DND-41 (cell line): ENCODE measurements around the gene FTO.

ENCODE experiments used
- ATAC-seq: fragments of 200-7000 bp; cut with Tn5 transposase; 3 replicates; pipeline ENCODE4 v1.9.1; 2021; ENCODE audit warnings: low read depth; ENCODE audit not compliant: insufficient read depth
- DNase-seq: peaks from one replicate; pipeline ENCODE4 v3.0.0-alpha.2; 2020
- H2AFZ ChIP-seq: 2 replicates; pipeline ENCODE4 v1.6.0; 2012; ENCODE audit warnings: low read depth, low read length
- H3K27ac ChIP-seq: 2 replicates; pipeline ENCODE4 v1.5.1; 2012; ENCODE audit warnings: low read length, inconsistent platforms
- H3K27me3 ChIP-seq: fragments of 200-600 bp; sonication (generic); 2 replicates; pipeline ENCODE4 v1.6.0; 2012; ENCODE audit warnings: low read length, mild to moderate bottlenecking, inconsistent platforms; ENCODE audit not compliant: insufficient read depth, poor library complexity
- H3K36me3 ChIP-seq: 2 replicates; pipeline ENCODE4 v1.5.1; 2012; ENCODE audit warnings: low read length, inconsistent platforms; ENCODE audit not compliant: insufficient read depth
- H3K4me1 ChIP-seq: 2 replicates; pipeline ENCODE4 v1.5.1; 2012; ENCODE audit warnings: mild to moderate bottlenecking, low read length; ENCODE audit not compliant: insufficient read depth
- H3K4me2 ChIP-seq: 2 replicates; pipeline ENCODE4 v1.6.0; 2012; ENCODE audit warnings: mild to moderate bottlenecking, moderate library complexity, low read length, inconsistent platforms; ENCODE audit not compliant: insufficient read depth
- H3K4me3 ChIP-seq, 2 experiments: fragments of 200-600 bp in 1 of 2; shearing (Covaris generic) in 1 of 2; 2 replicates each; pipeline ENCODE4 v1.5.1; 2012 to 2016; ENCODE audit warnings: inconsistent platforms in 2 of 2, low read length in 2 of 2, mild to moderate bottlenecking in 2 of 2, low read depth in 1 of 2, moderate library complexity in 1 of 2
- H3K79me2 ChIP-seq: 2 replicates; pipeline ENCODE4 v1.6.0; 2012; ENCODE audit warnings: low read length, inconsistent platforms; ENCODE audit not compliant: insufficient read depth
- H3K9ac ChIP-seq: 2 replicates; pipeline ENCODE4 v1.6.0; 2012; ENCODE audit warnings: low read depth, mild to moderate bottlenecking, inconsistent platforms, low read length, moderate library complexity
- H3K9me3 ChIP-seq: 2 replicates; pipeline ENCODE4 v1.5.1; 2012; ENCODE audit warnings: low read length, moderate library complexity, mild to moderate bottlenecking, inconsistent platforms; ENCODE audit not compliant: insufficient read depth, severe bottlenecking
- H4K20me1 ChIP-seq: 2 replicates; pipeline ENCODE4 v1.6.0; 2012; ENCODE audit warnings: low read length; ENCODE audit not compliant: insufficient read depth
- EZH2 ChIP-seq: IDR thresholded peaks from 3 replicates; pipeline ENCODE4 v1.6.1; 2012; ENCODE audit warnings: borderline replicate concordance, low read depth, mild to moderate bottlenecking, moderate library complexity, low read length, inconsistent platforms; ENCODE audit not compliant: severe bottlenecking
- TF ChIP-seq, protein P1 (sequence below): IDR thresholded peaks from 2 replicates; pipeline ENCODE4 v1.5.1; 2012; ENCODE audit warnings: borderline replicate concordance, low read length, moderate library complexity, mild to moderate bottlenecking; ENCODE audit not compliant: poor library complexity, severe bottlenecking; ENCODE audit errors: extremely low read depth

The FTO gene

DNA sequence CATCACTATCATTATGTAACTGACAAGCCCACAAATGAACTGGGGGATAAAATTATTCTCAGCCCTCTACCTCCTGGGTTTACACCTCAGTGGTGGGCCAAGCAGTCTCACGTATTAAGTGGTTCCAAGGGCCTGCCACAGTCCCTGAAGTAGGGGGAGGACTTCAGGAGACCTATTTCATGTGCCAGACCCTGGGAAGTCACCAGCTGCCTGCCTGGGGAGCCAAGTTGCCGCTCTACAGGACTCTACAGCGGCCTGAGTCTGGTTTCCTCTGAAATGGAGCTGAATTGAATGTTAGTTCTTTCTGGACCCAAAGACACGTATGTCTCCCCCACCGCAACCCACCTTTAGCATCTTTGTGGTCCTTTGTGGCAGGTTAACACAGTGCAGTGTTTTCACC is 395.7 kb downstream of the FTO start:
- 0 out of 2 replicates have a peak, but pooled peaks cover 7% of the 10 kb centered on the region for H3K36me3 ChIP-seq
- H3K4me3 ChIP-seq = no peak overlapping the region
- H2AFZ ChIP-seq = no peak overlapping the region
- no peak overlapping the region for H3K27ac ChIP-seq
- no peaks in the 10 kb centered on the region for H4K20me1 ChIP-seq
- TF ChIP-seq, protein P1, sequence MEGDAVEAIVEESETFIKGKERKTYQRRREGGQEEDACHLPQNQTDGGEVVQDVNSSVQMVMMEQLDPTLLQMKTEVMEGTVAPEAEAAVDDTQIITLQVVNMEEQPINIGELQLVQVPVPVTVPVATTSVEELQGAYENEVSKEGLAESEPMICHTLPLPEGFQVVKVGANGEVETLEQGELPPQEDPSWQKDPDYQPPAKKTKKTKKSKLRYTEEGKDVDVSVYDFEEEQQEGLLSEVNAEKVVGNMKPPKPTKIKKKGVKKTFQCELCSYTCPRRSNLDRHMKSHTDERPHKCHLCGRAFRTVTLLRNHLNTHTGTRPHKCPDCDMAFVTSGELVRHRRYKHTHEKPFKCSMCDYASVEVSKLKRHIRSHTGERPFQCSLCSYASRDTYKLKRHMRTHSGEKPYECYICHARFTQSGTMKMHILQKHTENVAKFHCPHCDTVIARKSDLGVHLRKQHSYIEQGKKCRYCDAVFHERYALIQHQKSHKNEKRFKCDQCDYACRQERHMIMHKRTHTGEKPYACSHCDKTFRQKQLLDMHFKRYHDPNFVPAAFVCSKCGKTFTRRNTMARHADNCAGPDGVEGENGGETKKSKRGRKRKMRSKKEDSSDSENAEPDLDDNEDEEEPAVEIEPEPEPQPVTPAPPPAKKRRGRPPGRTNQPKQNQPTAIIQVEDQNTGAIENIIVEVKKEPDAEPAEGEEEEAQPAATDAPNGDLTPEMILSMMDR = no peak
- TF ChIP-seq EZH2 = no peak
- H3K4me2 ChIP-seq = no peak overlapping the region
- DNase-seq = no peak
- no peak overlapping the region for H3K9ac ChIP-seq
- peaks cover 4% of the 10 kb centered on the region for H3K9me3 ChIP-seq
- no peaks in the 10 kb centered on the region for H3K27me3 ChIP-seq
- no peaks in the 10 kb centered on the region for H3K79me2 ChIP-seq
- no peaks in the 10 kb centered on the region for H3K4me1 ChIP-seq
- no peak for ATAC-seq

DNA sequence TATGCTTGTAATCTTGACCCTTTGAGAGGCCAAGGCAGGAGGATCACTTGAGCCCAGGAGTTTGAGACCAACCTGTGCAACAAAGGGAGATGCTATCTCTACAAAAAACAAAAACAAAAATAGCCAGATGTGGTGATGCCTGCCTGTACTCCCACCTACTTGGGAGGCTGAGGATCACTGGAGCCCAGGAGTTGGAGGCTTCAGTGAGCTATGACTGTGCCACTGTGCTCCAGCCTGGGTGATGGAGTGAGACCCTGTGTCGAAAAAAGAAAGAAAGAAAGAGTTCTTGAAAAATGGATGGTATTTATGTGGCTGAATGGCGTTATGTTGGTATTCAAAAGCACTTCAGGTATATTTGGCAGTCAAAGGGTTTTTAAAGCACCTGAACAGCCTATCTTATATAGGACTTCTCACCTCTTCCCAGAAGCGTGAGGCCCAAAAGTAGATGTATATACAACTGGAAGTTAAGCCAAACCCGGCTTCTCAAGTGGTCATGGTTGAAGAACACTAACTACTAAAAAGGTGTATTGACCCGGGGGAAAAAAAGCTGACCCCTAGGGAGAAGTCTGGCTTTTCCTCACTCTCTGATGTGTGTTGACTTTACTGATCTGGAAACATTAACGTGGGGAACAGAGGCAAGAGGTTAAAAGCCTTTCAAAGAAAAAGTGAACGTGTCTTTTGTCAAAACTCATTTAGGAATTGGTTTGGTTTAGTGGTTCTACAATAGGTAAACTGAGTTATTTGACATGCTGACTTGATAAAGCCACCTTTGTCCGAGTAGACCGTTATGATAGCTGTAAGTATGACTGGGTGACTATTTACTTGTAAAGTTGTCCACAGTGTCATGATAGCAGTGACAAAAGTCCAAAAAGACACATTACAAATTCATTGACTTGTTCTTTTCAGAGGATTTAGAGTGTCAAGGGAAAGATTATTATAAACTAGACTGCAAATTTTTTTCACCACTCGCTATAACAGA is 399.2 kb downstream of the FTO start:
- no peak overlapping the region for H2AFZ ChIP-seq
- H3K27ac ChIP-seq = no peak overlapping the region
- TF ChIP-seq, protein P1 = no peak
- TF ChIP-seq EZH2 = no peak
- DNase-seq (no peak), ATAC-seq (no peak)
- H3K27me3 ChIP-seq = no peaks in the 10 kb centered on the region
- H3K9ac ChIP-seq = no peak overlapping the region
- H3K4me2 ChIP-seq = no peak overlapping the region
- H3K4me3 ChIP-seq = no peak overlapping the region
- no peaks in the 10 kb centered on the region for H3K9me3 ChIP-seq
- H4K20me1 ChIP-seq = no peaks in the 10 kb centered on the region
- H3K79me2 ChIP-seq = no peaks in the 10 kb centered on the region
- no peaks in the 10 kb centered on the region for H3K36me3 ChIP-seq
- no peaks in the 10 kb centered on the region for H3K4me1 ChIP-seq

DNA sequence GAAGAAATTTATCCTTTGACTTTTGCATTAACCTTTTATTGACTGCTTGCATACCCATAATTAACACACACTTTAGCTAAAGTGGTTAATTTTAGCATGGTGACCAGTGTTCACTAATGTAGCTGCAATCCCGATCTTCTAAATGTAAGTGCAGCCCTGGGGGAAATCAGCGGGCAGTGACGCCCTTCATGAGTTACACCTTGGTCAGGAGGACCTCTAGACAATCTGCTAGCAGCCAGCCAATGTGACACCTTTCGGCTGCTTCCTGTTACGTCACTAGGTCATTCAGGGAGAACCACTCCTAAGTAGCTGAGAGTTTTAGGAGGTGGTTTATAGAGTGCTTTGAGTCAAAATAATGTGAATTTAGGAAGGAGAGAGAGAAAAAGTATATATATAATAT is 402.1 kb downstream of the FTO start:
- Histone ChIP-seq H3K9ac (no peak overlapping the region), H4K20me1 (no peaks in the 10 kb centered on the region), H3K4me3 (no peak overlapping the region), H3K27me3 (no peaks in the 10 kb centered on the region), H3K4me1 (no peaks in the 10 kb centered on the region), H2AFZ (no peak overlapping the region), H3K4me2 (no peak overlapping the region), H3K9me3 (no peaks in the 10 kb centered on the region), H3K27ac (no peak overlapping the region), H3K36me3 (no peaks in the 10 kb centered on the region), H3K79me2 (no peaks in the 10 kb centered on the region)
- TF ChIP-seq, protein P1 = no peak
- TF ChIP-seq EZH2 = no peak
- ATAC-seq = no peak
- DNase-seq = no peak
